ENCODE measurements around the gene PPM1M.

PPM1M gene

DNA sequence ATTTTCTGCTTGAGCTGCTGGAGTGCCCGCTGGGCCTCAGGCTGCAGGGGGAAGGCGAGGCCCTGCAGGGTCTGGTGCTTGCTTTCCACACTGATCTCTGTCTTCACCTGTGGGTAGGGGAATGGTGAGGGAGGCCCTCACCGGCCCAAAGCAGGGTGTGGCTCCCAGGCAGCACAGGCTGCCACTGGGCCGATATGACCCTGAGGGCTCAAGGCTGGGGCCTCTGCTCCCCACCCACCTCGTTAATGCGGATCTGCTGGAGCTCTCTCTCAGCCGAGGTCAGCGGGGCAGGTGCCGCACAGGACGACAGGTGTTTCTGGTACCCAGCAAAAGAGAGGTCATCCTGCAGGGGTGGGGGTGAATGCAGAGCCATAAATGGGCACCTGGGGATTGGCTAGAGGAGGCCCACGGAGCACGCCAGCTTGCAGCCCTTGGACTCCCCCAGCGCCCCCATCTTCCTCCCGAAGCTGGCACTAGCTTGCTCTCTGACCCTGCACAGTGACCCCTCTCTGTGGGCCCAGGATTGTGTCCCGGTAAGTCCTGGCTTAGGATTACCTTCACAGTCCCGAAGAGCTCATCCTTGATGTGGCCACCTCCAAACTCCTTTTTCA lies 14.6 kb upstream of the PPM1M start:
- DNase-seq (ENCODE audit: low spot score), result no peak
- Histone ChIP-seq H3K4me3 (no peak overlapping the region), H3K27ac (no peak overlapping the region)
- TF ChIP-seq, protein P1, sequence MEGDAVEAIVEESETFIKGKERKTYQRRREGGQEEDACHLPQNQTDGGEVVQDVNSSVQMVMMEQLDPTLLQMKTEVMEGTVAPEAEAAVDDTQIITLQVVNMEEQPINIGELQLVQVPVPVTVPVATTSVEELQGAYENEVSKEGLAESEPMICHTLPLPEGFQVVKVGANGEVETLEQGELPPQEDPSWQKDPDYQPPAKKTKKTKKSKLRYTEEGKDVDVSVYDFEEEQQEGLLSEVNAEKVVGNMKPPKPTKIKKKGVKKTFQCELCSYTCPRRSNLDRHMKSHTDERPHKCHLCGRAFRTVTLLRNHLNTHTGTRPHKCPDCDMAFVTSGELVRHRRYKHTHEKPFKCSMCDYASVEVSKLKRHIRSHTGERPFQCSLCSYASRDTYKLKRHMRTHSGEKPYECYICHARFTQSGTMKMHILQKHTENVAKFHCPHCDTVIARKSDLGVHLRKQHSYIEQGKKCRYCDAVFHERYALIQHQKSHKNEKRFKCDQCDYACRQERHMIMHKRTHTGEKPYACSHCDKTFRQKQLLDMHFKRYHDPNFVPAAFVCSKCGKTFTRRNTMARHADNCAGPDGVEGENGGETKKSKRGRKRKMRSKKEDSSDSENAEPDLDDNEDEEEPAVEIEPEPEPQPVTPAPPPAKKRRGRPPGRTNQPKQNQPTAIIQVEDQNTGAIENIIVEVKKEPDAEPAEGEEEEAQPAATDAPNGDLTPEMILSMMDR (IDR thresholded peaks at IDR 0.05), result no peak

DNA sequence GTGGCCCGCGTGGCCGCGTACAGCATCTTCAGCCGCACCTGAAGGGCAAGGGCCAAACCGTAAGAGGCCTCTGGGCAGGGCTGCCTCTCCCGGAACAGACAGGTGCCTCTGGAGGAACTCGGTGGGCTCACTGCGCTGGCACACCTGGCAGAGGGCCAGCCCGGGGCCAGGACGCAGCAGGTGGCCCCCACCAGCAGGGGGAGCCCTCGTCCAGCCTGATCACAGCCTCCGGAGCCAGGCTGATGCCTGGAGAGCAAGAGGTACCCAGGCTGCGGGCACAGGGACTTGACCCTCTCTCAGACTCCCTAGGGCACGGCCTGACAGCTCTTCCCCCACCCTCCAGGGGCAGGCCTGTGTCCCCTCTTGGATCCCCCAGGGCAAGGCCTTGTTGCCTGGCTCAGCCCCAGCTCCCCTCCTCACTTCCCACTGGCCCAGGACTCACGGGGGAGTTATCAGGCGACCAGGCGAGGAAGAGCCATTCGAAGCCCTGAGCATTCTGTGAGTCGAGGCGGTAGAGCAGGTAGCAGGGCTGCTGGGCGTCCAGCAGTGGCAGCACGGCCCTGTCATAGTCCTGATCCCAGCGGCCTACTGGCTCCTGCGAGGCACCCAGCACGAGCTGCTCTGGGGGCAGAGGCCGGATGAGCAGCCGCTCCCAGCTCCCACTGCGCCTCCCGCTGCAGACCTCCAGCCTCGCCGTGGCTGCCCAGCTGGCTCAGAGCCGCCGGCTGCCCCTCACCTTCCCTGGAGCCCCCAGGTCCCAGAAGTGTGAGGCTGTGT lies 13.9 kb upstream of the PPM1M start:
- Histone ChIP-seq H3K4me3 (no peak overlapping the region), H3K27ac (no peak overlapping the region)
- TF ChIP-seq, protein P1 (IDR thresholded peaks at IDR 0.05), result peak; percentile 72
- peak; percentile 77 for DNase-seq (ENCODE audit: low spot score)

DNA sequence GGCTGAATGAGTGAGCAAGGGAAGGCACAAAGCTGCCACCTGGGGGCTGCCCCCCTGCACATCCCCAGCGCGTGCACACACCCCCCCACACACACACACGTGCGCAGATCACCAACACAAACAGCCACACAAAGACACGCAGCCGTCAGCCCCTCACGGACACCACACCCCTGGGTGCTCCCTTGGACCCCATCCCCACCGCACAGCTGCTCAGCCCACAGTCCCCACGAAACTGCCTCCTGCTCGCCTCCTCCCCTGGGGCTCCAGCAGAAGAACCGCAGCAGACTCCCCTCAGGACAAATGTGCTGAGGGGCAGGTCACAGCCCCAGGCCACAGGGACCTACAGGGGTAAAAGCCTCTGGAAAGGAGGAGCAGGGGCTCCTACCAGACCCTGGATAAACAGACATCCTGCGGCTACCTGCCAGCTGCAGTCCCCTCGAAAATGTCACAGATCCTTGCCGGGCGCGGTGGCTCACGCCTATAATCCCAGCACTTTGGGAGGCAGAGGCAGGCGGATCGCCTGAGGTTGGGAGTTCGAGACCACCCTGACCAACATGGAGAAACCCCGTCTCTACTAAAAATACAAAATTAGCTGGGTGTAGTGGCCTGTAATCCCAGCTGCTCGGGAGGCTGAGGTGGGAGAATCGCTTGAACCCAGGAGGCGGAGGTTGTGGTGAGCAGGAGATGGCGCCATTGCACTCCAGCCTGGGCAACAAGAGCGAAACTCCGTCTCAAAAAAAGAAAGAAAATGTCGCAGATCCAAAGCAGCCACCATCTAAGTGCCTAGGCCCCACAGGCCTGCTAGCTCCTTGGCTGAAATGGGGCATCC lies 13.1 kb upstream of the PPM1M start:
- TF ChIP-seq, protein P1 (IDR thresholded peaks at IDR 0.05), result no peak
- no peak for DNase-seq (ENCODE audit: low spot score)
- Histone ChIP-seq H3K27ac (no peak overlapping the region), H3K4me3 (no peak overlapping the region)

DNA sequence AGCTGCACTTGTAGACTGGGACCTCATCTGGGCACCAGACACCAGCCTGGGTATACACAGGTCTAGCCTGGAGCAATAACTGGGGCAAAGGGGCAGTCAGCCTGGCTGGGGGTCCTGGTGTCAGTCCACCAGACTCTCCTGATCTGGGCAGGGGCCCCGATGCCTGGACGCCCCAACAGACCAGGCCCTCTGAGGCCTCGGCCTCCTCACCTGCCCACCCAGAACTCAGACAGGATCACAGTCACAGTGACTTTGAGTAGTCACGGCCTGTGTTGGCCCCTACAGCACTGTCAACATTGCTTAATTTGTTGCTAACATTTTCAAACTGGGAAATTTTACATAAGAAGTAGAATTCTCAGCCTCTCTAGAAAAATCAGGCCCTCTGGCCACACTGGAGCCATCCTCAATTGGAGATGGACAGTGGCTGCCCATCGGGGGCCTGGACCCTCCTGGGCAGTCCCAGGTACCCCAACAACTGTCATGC lies 12.4 kb upstream of the PPM1M start:
- TF ChIP-seq, protein P1 (IDR thresholded peaks at IDR 0.05), result no peak
- DNase-seq (ENCODE audit: low spot score), result no peak
- no peak overlapping the region for H3K27ac ChIP-seq
- H3K4me3 ChIP-seq, result no peak overlapping the region

DNA sequence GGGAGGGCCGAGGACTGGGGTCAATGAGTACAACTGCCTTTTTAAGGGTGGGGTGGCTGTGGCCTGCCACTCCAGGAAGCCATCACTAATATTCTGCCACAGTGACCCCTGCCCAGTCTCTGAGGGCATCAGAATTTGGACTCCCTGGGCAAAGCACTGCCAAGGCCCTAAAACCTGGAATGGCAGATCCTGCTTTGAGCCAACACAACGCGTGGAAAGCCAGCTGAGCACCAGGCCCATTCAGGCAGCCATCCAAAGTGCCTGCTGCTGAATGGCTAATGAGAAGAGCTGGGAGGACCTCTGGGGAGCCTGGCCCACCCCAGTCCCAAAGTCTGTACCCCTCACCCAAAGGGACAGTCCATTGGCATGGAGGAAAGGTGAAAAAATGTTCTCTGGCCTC lies 11.6 kb upstream of the PPM1M start:
- TF ChIP-seq, protein P1 (IDR thresholded peaks at IDR 0.05), result no peak
- H3K27ac ChIP-seq, result peak overlapping the region in 1 of 2 donors; percentile 20
- no peak overlapping the region for H3K4me3 ChIP-seq
- no peak for DNase-seq (ENCODE audit: low spot score)

DNA sequence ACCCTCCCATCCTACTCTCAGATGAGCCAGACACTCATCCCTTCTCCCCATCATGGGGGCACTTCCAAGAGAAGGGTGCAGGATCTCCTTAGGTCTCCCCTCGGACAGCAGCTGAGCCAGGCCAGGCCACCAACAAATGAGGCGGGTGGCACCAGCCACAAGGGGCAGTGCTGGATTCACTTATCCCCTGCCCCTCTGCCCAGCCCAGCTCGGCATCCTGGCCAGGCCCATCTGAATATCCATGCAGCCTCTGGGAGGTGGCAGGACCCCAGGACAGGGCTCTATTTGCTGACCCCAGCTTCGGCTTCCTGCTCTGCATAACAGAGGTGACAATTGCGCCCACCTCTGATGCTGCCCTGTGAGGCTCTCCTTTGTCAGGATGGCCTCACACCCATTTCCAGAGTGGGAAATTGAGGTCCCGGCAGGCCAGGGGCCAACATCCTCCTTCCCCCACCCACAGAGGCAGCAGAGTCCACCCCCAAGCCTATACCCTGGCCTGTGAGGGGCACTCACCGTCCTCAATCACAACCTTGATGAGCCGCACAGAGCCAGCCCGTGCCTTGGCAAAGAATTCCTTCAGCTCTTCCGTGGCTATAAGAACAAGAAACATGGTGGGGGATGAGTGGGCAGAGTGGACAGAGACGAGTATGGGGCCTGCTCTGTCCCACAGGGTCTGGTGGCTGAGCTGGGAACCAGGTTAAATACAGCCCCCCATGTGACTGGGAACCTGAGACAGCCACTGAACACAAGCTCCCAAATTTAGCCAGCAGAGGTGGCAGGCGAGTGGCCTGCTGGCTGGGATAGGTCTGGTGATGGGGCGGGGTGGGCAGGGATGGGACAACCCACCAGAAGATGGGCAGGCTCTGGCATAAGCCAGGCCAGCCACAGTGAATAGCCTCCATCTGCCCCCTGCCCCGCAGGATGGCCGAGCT lies 10.8 kb upstream of the PPM1M start:
- Histone ChIP-seq H3K27ac (peak overlapping the region in 1 of 2 donors; percentile 20), H3K4me3 (no peak overlapping the region)
- TF ChIP-seq, protein P1 (IDR thresholded peaks at IDR 0.05), result no peak
- peak; percentile 72 for DNase-seq (ENCODE audit: low spot score)
